Measurements from ENCODE around the gene NKX2-4. TPM values are rescaled to one million over a fixed set of nuclear protein-coding genes. Genes with fewer than 3 reads are reported as not detected.

Gene NKX2-4
- total RNA-seq, 2 experiments from 2014 or later = not detected

- BruUV-seq (replicated peaks) = no TSS peak
- Histone ChIP-seq H2AFZ (ENCODE audit: low read length) (no peak overlapping the region), H3K4me3 (ENCODE audit: low read depth, low read length, poor library complexity, severe bottlenecking) (no peak overlapping the region), H3K4me1 (ENCODE audit: insufficient read depth, low read length, poor library complexity, severe bottlenecking) (no peaks in the 10 kb centered on the region), H3K9me3 (ENCODE audit: low read length) (no peaks in the 10 kb centered on the region), H3K27ac (ENCODE audit: low read depth, low read length, poor library complexity, severe bottlenecking) (no peak overlapping the region), H3K9me2 (ENCODE audit: insufficient read depth, low read length) (no peaks in the 10 kb centered on the region), H3K79me2 (ENCODE audit: insufficient read depth, low read depth, low read length) (no peaks in the 10 kb centered on the region), H3K4me2 (ENCODE audit: low read length) (no peak overlapping the region), H3K36me3 (ENCODE audit: insufficient read depth, low read length) (peaks cover 76% of the 10 kb centered on the region), H4K20me1 (ENCODE audit: insufficient read depth, low read length) (no peaks in the 10 kb centered on the region)
- intact Hi-C loops (cut with micrococcal nuclease; ENCODE audit: unreplicated experiment) = no loop called here
- TF ChIP-seq, protein P1, sequence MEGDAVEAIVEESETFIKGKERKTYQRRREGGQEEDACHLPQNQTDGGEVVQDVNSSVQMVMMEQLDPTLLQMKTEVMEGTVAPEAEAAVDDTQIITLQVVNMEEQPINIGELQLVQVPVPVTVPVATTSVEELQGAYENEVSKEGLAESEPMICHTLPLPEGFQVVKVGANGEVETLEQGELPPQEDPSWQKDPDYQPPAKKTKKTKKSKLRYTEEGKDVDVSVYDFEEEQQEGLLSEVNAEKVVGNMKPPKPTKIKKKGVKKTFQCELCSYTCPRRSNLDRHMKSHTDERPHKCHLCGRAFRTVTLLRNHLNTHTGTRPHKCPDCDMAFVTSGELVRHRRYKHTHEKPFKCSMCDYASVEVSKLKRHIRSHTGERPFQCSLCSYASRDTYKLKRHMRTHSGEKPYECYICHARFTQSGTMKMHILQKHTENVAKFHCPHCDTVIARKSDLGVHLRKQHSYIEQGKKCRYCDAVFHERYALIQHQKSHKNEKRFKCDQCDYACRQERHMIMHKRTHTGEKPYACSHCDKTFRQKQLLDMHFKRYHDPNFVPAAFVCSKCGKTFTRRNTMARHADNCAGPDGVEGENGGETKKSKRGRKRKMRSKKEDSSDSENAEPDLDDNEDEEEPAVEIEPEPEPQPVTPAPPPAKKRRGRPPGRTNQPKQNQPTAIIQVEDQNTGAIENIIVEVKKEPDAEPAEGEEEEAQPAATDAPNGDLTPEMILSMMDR (conservative IDR thresholded peaks at IDR 0.05; ENCODE audit: low read length) = no peak
- POLR2A ChIA-PET = interaction anchor here (1.1 to 1.4 kb wide), 2 partner anchors 17 to 22 kb away, joined by 3 to 5 read pairs; no protein-coding TSS in a partner anchor
- CTCF ChIA-PET (ENCODE audit: unreplicated experiment) = no interaction called here
- DNase-seq (ENCODE audit: low spot score) = no peak
These were observed 44.6 kb downstream of the NKX2-4 start for GRCh38 chr20:21352703-21353102.

Small RNAs within 50 kb of the gene (small RNA-seq; reads per million reads assigned to genes)
- gene RN7SKP140 = not detected

Other genes with a start within 250 kb of the NKX2-4 start
- 43.7 and 47.9 TPM in 2 replicates for gene XRN2, start 94.2 kb downstream of the NKX2-4 start, total RNA-seq (2014; rRNA removed; shearing (Covaris generic))
- 47.9 and 50.3 TPM in 2 replicates for gene XRN2, start 94.2 kb downstream of the NKX2-4 start, total RNA-seq (2022)
- not detected in 2 replicates for gene NKX2-2, start 116.5 kb upstream of the NKX2-4 start, total RNA-seq (2014; rRNA removed; shearing (Covaris generic))
- gene NKX2-2, start 116.5 kb upstream of the NKX2-4 start, total RNA-seq (2022) = not detected in 2 replicates

Measured in OCI-LY7 (cell line).